Heart left ventricle (tissue), 16 donors: ENCODE results near the gene SLC22A12. TPM values are rescaled to one million over a fixed set of nuclear protein-coding genes. Genes with fewer than 3 reads are reported as not detected.

Experiments used
- ATAC-seq, 4 donors: fragments of 200-7000 bp; cut with Tn5 transposase; one replicate each; pipeline ENCODE4 v1.9.1; 2020 to 2022; ENCODE audit warnings: moderate library complexity in 4 of 4, mild to moderate bottlenecking in 3 of 4, moderate number of reproducible peaks in 1 of 4
- DNase-seq, 5 donors: peaks; one replicate each; pipeline ENCODE4 v3.0.0-alpha.2; 2020
- H3K27ac ChIP-seq, 12 donors: fragments of 200-600 bp; sonication (generic) in 4 of 12; one replicate each; pipeline versions ENCODE4 v1.5.0 to v1.8.0; 2016 to 2022; ENCODE audit warnings: mild to moderate bottlenecking in 2 of 12
- H3K27me3 ChIP-seq, 9 donors: fragments of 200-600 bp; sonication (generic) in 2 of 9; one replicate each; pipeline versions ENCODE4 v1.5.1 to v1.8.0; 2016 to 2022; ENCODE audit warnings: mild to moderate bottlenecking in 3 of 9
- H3K36me3 ChIP-seq, 9 donors: fragments of 200-600 bp; sonication (generic) in 2 of 9; one replicate each; pipeline versions ENCODE4 v1.5.0 to v1.8.0; 2018 to 2022; ENCODE audit warnings: mild to moderate bottlenecking in 2 of 9
- H3K4me1 ChIP-seq, 12 donors: fragments of 200-600 bp; sonication (generic) in 4 of 12; one replicate each; pipeline versions ENCODE4 v1.5.0 to v1.8.0; 2016 to 2022; ENCODE audit warnings: mild to moderate bottlenecking in 3 of 12
- H3K4me3 ChIP-seq, 12 donors: fragments of 200-600 bp; sonication (generic) in 4 of 12; one replicate each; pipeline versions ENCODE4 v1.5.0 to v1.8.0; 2017 to 2022; ENCODE audit warnings: mild to moderate bottlenecking in 9 of 12, moderate library complexity in 4 of 12
- H3K9me3 ChIP-seq, 12 donors: fragments of 200-600 bp; sonication (generic) in 4 of 12; one replicate each; pipeline versions ENCODE4 v1.5.0 to v1.8.0; 2016 to 2022; ENCODE audit warnings: mild to moderate bottlenecking in 1 of 12
- POLR2A ChIP-seq, 2 donors: fragments of 450-650 bp; IDR thresholded peaks; one replicate each; pipeline ENCODE4 v1.6.1; 2017; ENCODE audit warnings: antibody characterized with exemption in 2 of 2, mild to moderate bottlenecking in 2 of 2, moderate library complexity in 2 of 2
- WGBS, 4 donors: extraction: QIAGEN DNeasy Blood & Tissue Kit in 2 of 4; methylation state at CpG; one replicate each; pipeline versions ENCODE4 v1.1.5 to v1.1.7; 2013 to 2018; 5-methylcytosine and 5-hydroxymethylcytosine counted together
- intact Hi-C, 10 donors: fragments of 100-400 bp; cut with DNase I; formaldehyde crosslinking; loops; one replicate each; pipeline versions ENCODE4 v1.11.1 to v1.14.2; 2022
- polyA plus RNA-seq, 2 donors: library from polyadenylated mRNA; stranded (reverse); fragments of 200-250 nt; gene quantifications; one replicate each; pipeline ENCODE4 v1.2.3, GENCODE V29; 2013
- total RNA-seq, 9 donors: library from RNA; depleted of rRNA in 2 of 9; stranded (reverse); fragments of >200 nt in 2 of 9; fragmentation: NEBNext Ultra II Directional in 3 of 9; extraction: Animal tissue kit (Norgen Biotek cat#: 25700) in 3 of 9; gene quantifications; one replicate each; pipeline versions ENCODE4 v1.1.0 to v1.2.4, GENCODE V29; 2016 to 2023
- TF ChIP-seq, protein P1 (sequence below), 12 donors: fragments of 200-600 bp; sonication (generic) in 4 of 12; IDR thresholded peaks; one replicate each; pipeline versions ENCODE4 v1.5.0 to v1.8.0; 2018 to 2022; ENCODE audit warnings: antibody characterized with exemption in 12 of 12, mild to moderate bottlenecking in 5 of 12
- donor health status: ischemic (EF 13 %, LVEDD 7.1; RV severe dilation, severe dysfunction).
- donor health status: healthy with polysubstance abuse.
- donor health status: DM: no; HTN: yes; CAD: no.
- donor health status: DM: no; HTN: no; CAD: no.
- donor health status: ischemic (EF 25% LVEDD 6.9; RV normal size, moderate dysfunction).
- donor health status: ischemic (EF 25% LVEDD 5.7; RV mildly dilated, moderate dysfunction).
- donor health status: healthy.
- donor health status: DM: yes; HTN: yes; CAD: no.
- donor health status: ischemic (EF 35%, LVEDD 5.7; RV mildly dilated, moderate dysfunction).
- donor health status: nonischemic (EF 11% LVEDD 7.7; RV severe dilation, severe dysfunction).
- donor health status: DM: yes; HTN: yes; CAD: no.
- donor health status: PGD.
- donor health status: ischemic (EF 29% LVEDD 5.4; RV normal size, mild dysfunction).
- donor health status: nonischemic (EF 23%, LVEDD 6.1; RV moderate dilation, normal function).

SLC22A12 gene
- total and polyA plus RNA-seq, 11 donors: not detected

DNA sequence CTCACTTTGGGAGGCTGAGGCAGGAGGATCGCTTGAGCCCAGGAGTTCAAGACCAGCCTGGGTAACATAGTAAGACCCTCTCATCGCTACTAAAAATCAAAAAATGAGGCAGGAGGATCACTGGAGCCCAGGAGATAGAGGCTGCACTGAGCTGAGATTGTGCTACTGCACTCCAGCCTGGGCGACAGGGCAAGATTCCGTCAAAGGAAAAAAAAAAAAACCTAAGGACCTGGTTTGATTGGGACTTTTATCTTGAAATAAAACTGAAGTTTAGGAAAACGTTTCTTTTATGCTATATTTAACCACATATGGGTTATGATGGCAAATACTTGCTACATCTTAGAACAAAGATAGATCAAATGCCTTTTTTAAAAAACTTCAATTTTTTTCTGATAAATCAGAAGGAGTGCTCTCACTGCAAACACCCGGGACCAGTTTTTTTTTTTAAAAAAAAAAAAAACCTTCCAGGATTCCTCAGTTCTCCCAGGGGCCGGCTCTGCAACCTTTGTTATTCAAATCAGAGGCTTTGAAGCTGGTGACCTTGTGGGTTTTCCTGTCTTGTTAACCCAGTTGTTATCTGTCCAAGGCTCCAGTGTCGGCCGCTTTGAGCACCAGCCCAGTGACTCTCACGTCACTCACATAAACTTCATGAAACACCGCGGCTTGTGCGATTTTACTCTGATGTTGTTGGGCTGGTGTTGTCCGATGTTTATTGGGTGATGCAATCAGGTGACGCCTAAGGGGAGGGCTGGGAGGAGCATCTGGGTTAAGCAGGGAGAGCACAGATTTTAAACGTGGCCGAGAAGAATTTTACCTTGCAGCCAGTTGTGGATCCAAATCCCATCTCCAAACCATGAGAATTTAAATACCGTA lies 24.7 kb upstream of the SLC22A12 start:
- TF ChIP-seq, protein P1, sequence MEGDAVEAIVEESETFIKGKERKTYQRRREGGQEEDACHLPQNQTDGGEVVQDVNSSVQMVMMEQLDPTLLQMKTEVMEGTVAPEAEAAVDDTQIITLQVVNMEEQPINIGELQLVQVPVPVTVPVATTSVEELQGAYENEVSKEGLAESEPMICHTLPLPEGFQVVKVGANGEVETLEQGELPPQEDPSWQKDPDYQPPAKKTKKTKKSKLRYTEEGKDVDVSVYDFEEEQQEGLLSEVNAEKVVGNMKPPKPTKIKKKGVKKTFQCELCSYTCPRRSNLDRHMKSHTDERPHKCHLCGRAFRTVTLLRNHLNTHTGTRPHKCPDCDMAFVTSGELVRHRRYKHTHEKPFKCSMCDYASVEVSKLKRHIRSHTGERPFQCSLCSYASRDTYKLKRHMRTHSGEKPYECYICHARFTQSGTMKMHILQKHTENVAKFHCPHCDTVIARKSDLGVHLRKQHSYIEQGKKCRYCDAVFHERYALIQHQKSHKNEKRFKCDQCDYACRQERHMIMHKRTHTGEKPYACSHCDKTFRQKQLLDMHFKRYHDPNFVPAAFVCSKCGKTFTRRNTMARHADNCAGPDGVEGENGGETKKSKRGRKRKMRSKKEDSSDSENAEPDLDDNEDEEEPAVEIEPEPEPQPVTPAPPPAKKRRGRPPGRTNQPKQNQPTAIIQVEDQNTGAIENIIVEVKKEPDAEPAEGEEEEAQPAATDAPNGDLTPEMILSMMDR (IDR thresholded peaks at IDR 0.05): no peak
- no peak for TF ChIP-seq POLR2A (IDR thresholded peaks at IDR 0.05)
- WGBS, 4 donors: 31 to 37% (median 34%) methylated on average over 18 of the region's 18 CpGs
- H3K36me3 ChIP-seq: no peaks in the 10 kb centered on the region
- intact Hi-C loops: no loop called here
- no peaks in the 10 kb centered on the region for H3K27me3 ChIP-seq
- H3K4me3 ChIP-seq: peak overlapping the region in 2 of 12 donors; percentile 25 to 26
- H3K4me1 ChIP-seq: peaks cover 0 to 14% (median 0%) of the 10 kb centered on the region in 12 donors
- DNase-seq: peak in 1 of 5 donors; percentile 34
- no peak overlapping the region for H3K27ac ChIP-seq
- no peaks in the 10 kb centered on the region for H3K9me3 ChIP-seq
- peak in 3 of 4 donors; percentile 64 to 82 (median 71) for ATAC-seq

DNA sequence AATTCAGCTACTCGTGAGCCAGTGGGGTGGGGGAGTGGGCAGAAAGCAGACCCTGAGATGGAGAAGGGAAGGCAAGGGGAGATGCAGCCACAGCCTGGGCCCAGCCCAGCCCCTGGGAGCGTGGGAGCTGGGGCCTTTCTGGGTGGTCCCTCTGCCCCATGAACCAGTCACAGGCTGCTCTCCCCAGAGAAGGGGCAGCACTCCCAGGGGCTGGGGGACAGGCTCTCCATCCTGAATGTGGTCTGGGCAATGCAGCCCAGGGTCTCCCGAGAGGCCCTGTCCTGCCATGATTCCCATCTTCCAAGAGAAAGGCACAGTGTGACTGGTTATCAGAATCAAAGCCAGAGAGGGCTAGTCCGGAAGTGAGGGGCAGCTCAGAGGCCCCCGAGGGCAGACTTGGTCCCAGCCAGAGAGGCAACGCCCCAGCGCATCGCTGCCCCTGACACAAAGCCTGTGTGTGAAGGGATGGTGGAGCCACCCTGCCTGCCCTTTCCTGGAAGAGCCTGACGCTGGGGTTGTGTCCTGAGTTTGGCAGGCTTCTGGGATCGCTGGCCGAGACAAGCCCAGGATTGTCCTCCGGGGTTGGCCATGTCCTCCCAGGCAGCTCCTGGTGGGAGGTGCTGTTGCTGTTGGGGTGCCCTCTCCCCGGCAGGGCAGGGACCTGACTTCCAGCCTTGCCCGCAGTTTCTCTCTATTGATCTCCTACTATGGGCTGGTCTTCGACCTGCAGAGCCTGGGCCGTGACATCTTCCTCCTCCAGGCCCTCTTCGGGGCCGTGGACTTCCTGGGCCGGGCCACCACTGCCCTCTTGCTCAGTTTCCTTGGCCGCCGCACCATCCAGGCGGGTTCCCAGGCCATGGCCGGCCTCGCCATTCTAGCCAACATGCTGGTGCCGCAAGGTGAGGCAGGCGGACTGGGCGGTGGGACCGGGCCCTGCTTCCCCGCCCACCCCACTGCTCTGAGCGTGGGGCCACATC lies 23.8 kb upstream of the SLC22A12 start:
- DNase-seq (no peak), ATAC-seq (peak in 2 of 4 donors; percentile 10 to 15)
- 85 to 87% (median 86%) methylated on average over 19 to 30 of the region's 30 CpGs for WGBS, 4 donors
- no peak for TF ChIP-seq POLR2A (IDR thresholded peaks at IDR 0.05)
- TF ChIP-seq, protein P1 (IDR thresholded peaks at IDR 0.05): no peak
- Histone ChIP-seq H3K9me3 (no peaks in the 10 kb centered on the region), H3K4me1 (peaks cover 0 to 14% (median 0%) of the 10 kb centered on the region in 12 donors), H3K36me3 (no peaks in the 10 kb centered on the region), H3K27ac (no peak overlapping the region), H3K4me3 (no peak overlapping the region), H3K27me3 (peaks cover 0 to 1% (median 0%) of the 10 kb centered on the region in 9 donors)
- intact Hi-C loops: no loop called here

DNA sequence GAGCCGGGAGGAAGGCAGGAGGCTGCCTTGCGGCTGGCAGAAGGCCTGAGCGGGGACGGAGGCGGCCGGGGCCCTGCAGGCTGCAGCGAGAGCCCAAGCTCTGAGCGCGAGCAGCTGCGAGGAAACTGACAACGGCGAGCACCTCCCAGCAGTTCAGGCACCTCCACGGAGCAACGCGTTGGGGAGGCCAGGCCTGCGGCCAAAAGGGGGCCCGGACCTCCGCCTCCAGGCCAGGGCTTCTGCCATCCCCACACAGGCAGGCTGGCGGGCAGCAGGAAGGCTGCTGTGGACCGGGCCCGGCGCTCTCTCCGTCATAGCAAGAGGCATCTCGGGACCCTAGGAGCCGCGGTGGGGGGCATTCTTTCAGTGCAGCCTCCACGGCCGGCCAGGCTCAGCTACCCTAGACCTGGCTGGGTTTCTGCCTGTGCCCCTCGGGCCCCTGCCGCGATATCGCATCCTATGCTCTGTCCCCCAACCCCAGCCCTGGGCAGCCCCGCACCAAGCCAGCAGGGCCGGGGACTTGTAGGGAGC lies 22.9 kb upstream of the SLC22A12 start:
- DNase-seq (no peak), ATAC-seq (no peak)
- TF ChIP-seq POLR2A (IDR thresholded peaks at IDR 0.05): no peak
- TF ChIP-seq, protein P1 (IDR thresholded peaks at IDR 0.05): no peak
- peaks cover 0 to 14% (median 0%) of the 10 kb centered on the region in 12 donors for H3K4me1 ChIP-seq
- H3K27ac ChIP-seq: no peak overlapping the region
- no peaks in the 10 kb centered on the region for H3K9me3 ChIP-seq
- H3K36me3 ChIP-seq: no peaks in the 10 kb centered on the region
- intact Hi-C loops: no loop called here
- WGBS, 4 donors: 75 to 89% (median 81%) methylated on average over 10 to 34 of the region's 34 CpGs
- H3K4me3 ChIP-seq: no peak overlapping the region
- H3K27me3 ChIP-seq: peaks cover 0 to 5% (median 0%) of the 10 kb centered on the region in 9 donors
